HepG2 (cell line): ENCODE data around the gene SF3A2. TPM values are rescaled to one million over a fixed set of nuclear protein-coding genes. Genes with fewer than 3 reads are reported as not detected.
A peak's percentile ranks its signal among the peaks of the same experiment; 100 is the strongest.

Experiments used
- CBX2 ChIP-seq, 2 experiments: fragments of 200-600 bp in 1 of 2; sonication (generic); formaldehyde crosslinking in 1 of 2; IDR thresholded peaks; 2 replicates each; pipeline versions ENCODE4 v1.7.0 to v1.8.1; 2018 to 2022; ENCODE audit warnings: low read depth in 2 of 2, low read length in 1 of 2, mild to moderate bottlenecking in 1 of 2, missing genetic modification reagents in 1 of 2
- CCAR2 ChIP-seq: fragments of 200-400 bp; formaldehyde crosslinking; optimal IDR thresholded peaks from 2 replicates; pipeline ENCODE3; 2018; ENCODE audit warnings: low read depth, mild to moderate bottlenecking, low read length, moderate library complexity
- ETV6 ChIP-seq: sonication (generic); formaldehyde crosslinking; conservative IDR thresholded peaks from 2 replicates; pipeline ENCODE4 v1.4.0; 2020; ENCODE audit warnings: missing genetic modification reagents
- HHEX ChIP-seq: IDR thresholded peaks from 2 replicates; pipeline ENCODE4 v1.6.1; 2016; ENCODE audit warnings: control low read depth
- HMG20A ChIP-seq: IDR thresholded peaks from 2 replicates; pipeline ENCODE4 v1.6.1; 2016; ENCODE audit warnings: borderline replicate concordance
- HNRNPUL1 ChIP-seq: fragments of 200-400 bp; formaldehyde crosslinking; IDR thresholded peaks from 2 replicates; pipeline ENCODE4 v1.6.1; 2017; ENCODE audit warnings: low read depth, mild to moderate bottlenecking, low read length, moderate library complexity
- ISL2 ChIP-seq: sonication (generic); formaldehyde crosslinking; IDR thresholded peaks from 2 replicates; pipeline ENCODE4 v1.5.0; 2020; ENCODE audit warnings: missing genetic modification reagents
- KLF12 ChIP-seq: sonication (generic); formaldehyde crosslinking; IDR thresholded peaks from 2 replicates; pipeline ENCODE4 v1.4.0; 2020; ENCODE audit warnings: missing genetic modification reagents, borderline replicate concordance
- PAX8 ChIP-seq: sonication (generic); formaldehyde crosslinking; IDR thresholded peaks from 2 replicates; pipeline ENCODE4 v1.8.0; 2022; ENCODE audit warnings: mild to moderate bottlenecking, missing genetic modification reagents, borderline replicate concordance
- RBM22 ChIP-seq: fragments of 200-400 bp; formaldehyde crosslinking; optimal IDR thresholded peaks from 2 replicates; pipeline ENCODE3; 2017; ENCODE audit warnings: mild to moderate bottlenecking, low read length, moderate library complexity
- SIX4 ChIP-seq: sonication (generic); formaldehyde crosslinking; IDR thresholded peaks from 2 replicates; pipeline ENCODE4 v1.4.0; 2020; ENCODE audit warnings: missing genetic modification reagents
- SOX13 ChIP-seq, 3 experiments: fragments of 450-650 bp in 1 of 3; sonication (generic) in 1 of 3; formaldehyde crosslinking in 1 of 3; IDR thresholded peaks in 2 of 3; conservative IDR thresholded peaks in 1 of 3; 2 replicates each; pipeline versions ENCODE4 v1.5.0 to v1.6.1; 2016 to 2020; ENCODE audit warnings: antibody characterized with exemption in 1 of 3, mild to moderate bottlenecking in 1 of 3, missing compliant biosample characterization in 1 of 3, missing genetic modification reagents in 1 of 3, moderate library complexity in 1 of 3
- SUZ12 ChIP-seq: fragments of 150-350 bp; IDR thresholded peaks from 2 replicates; pipeline ENCODE4 v1.6.1; 2014; ENCODE audit warnings: low read depth, low read length
- TCF7 ChIP-seq: sonication (generic); IDR thresholded peaks from 2 replicates; pipeline ENCODE4 v1.6.1; 2016; ENCODE audit warnings: antibody characterized with exemption, low read depth
- ZNF207 ChIP-seq: fragments of 450-650 bp; IDR thresholded peaks from 2 replicates; pipeline ENCODE4 v1.6.1; 2016; ENCODE audit warnings: antibody characterized with exemption, borderline replicate concordance
- ZNF253 ChIP-seq: sonication (generic); formaldehyde crosslinking; IDR thresholded peaks from 2 replicates; pipeline ENCODE4 v1.8.0; 2022; ENCODE audit warnings: mild to moderate bottlenecking, missing genetic modification reagents, borderline replicate concordance
- ZNF296 ChIP-seq: sonication (generic); formaldehyde crosslinking; conservative IDR thresholded peaks from 2 replicates; pipeline ENCODE4 v1.5.0; 2020; ENCODE audit warnings: mild to moderate bottlenecking, missing genetic modification reagents
- ZNF3 ChIP-seq: IDR thresholded peaks from 2 replicates; pipeline ENCODE4 v1.7.0; 2017; ENCODE audit warnings: inconsistent platforms
- ZNF563 ChIP-seq: sonication (generic); formaldehyde crosslinking; IDR thresholded peaks from 2 replicates; pipeline ENCODE4 v1.8.0; 2022; ENCODE audit warnings: mild to moderate bottlenecking, moderate library complexity, missing genetic modification reagents
- ZNF672 ChIP-seq: sonication (generic); formaldehyde crosslinking; IDR thresholded peaks from 2 replicates; pipeline ENCODE4 v1.8.1; 2022; ENCODE audit warnings: missing genetic modification reagents
- ZNF747 ChIP-seq: sonication (generic); formaldehyde crosslinking; IDR thresholded peaks from 2 replicates; pipeline ENCODE4 v1.8.1; 2023; ENCODE audit warnings: missing genetic modification reagents, mild to moderate bottlenecking, borderline replicate concordance
- ZNF816 ChIP-seq: sonication (generic); formaldehyde crosslinking; IDR thresholded peaks from 2 replicates; pipeline ENCODE4 v1.8.0; 2022; ENCODE audit warnings: missing genetic modification reagents, mild to moderate bottlenecking, borderline replicate concordance
- polyA plus RNA-seq, 8 experiments: library from polyadenylated mRNA; depleted of rRNA in 3 of 8; stranded (reverse) in 7 of 8; unstranded in 1 of 8; fragments of >200 nt; fragmentation: Illumina TruSeq in 4 of 8; extraction: Trizol in 4 of 8; gene quantifications; 2 replicates each; pipeline versions ENCODE4 v1.2.1 to v1.2.3, GENCODE V29; 2011 to 2016; ENCODE audit warnings: low read depth in 4 of 8, missing spikeins in 1 of 8, mixed read lengths in 1 of 8; ENCODE audit not compliant: insufficient read depth in 1 of 8
- total RNA-seq, 5 experiments: library from RNA; depleted of rRNA; stranded (reverse); fragments of >200 nt; fragmentation: Illumina TruSeq; extraction: Trizol; gene quantifications; 2 replicates each; pipeline ENCODE4 v1.2.3, GENCODE V29; 2016; ENCODE audit warnings: low read depth in 1 of 5
- TF ChIP-seq, protein P1 (sequence below): sonication (generic); formaldehyde crosslinking; conservative IDR thresholded peaks from 2 replicates; pipeline ENCODE4 v1.5.0; 2020; ENCODE audit warnings: missing genetic modification reagents
- TF ChIP-seq, protein P2 (sequence below): IDR thresholded peaks from 2 replicates; pipeline ENCODE4 v1.6.1; 2016; ENCODE audit warnings: low read depth, borderline replicate concordance

SF3A2 gene
- total and polyA plus RNA-seq, 2 of the 13 experiments (the other 11 are each of a cell fraction or from before 2014, with no cell fraction given) = 8.6 to 8.8 TPM

DNA sequence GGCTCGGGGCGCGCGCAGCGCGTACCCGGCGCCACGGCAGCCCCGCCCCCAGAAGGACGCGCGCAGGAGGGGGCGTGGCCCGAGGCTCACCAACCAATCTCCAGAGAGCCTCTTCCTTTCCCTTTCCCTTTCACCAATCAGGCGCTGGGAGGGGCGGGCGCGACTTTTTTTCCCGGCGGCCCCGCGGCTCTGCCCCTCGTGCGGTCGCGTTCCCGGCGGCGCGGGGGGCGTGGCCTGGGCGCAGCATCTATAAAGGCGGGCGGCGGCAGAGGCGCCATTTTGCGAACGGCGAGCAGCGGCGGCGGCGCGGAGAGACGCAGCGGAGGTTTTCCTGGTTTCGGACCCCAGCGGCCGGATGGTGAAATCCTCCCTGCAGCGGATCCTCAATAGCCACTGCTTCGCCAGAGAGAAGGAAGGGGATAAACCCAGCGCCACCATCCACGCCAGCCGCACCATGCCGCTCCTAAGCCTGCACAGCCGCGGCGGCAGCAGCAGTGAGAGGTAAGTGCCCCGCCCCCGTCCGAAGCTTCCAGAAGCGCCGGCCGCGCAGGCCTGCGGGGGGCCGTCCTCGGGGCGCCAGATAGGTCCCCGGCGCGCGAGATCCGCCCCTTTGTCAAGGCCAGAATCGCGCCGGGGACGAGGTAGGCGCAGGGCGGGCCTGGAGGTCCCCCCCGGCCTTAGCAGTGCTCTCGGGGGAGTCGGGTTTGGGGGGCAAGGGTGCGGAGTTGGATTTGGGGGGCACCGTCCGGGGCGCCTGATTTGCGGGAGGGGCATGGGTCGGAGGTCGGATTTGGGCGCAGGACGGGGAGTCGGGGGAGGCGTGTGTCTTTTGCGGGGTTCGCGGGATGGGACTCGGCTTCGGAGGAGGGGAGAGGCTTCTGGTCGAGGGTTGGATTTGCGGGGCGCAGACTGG is 32.9 kb downstream of the SF3A2 start (continued):
- no peak for TF ChIP-seq CCAR2
- TF ChIP-seq HHEX (CRISPR knock-in tag) = no peak
- TF ChIP-seq SUZ12 = peak; percentile 22; the same call in 1 of the 2 replicates
- TF ChIP-seq, protein P1, sequence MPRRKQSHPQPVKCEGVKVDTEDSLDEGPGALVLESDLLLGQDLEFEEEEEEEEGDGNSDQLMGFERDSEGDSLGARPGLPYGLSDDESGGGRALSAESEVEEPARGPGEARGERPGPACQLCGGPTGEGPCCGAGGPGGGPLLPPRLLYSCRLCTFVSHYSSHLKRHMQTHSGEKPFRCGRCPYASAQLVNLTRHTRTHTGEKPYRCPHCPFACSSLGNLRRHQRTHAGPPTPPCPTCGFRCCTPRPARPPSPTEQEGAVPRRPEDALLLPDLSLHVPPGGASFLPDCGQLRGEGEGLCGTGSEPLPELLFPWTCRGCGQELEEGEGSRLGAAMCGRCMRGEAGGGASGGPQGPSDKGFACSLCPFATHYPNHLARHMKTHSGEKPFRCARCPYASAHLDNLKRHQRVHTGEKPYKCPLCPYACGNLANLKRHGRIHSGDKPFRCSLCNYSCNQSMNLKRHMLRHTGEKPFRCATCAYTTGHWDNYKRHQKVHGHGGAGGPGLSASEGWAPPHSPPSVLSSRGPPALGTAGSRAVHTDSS (CRISPR knock-in tag) = no peak
- TF ChIP-seq ZNF672 (CRISPR knock-in tag) = no peak
- TF ChIP-seq ETV6 (CRISPR knock-in tag) = peak; percentile 84; the same call in 1 of the 2 replicates
- TF ChIP-seq CBX2 (IDR thresholded peaks at IDR 0.05; ENCODE audit: low read depth, low read length) = no peak
- no peak for TF ChIP-seq CBX2 (CRISPR knock-in tag; IDR thresholded peaks at IDR 0.05; ENCODE audit: low read depth)
- 0 out of 2 replicates have a peak, but pooled peaks have one; percentile 40 for TF ChIP-seq SIX4
- TF ChIP-seq RBM22 = no peak
- TF ChIP-seq, protein P2, sequence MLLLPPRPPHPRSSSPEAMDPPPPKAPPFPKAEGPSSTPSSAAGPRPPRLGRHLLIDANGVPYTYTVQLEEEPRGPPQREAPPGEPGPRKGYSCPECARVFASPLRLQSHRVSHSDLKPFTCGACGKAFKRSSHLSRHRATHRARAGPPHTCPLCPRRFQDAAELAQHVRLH (CRISPR knock-in tag) = peak; percentile 22; the same call in 1 of the 2 replicates
- TF ChIP-seq ZNF253 (CRISPR knock-in tag) = no peak
- TF ChIP-seq ZNF207 = no peak
- no peak; the same call in 1 of the 2 replicates for TF ChIP-seq ZNF816
- no peak for TF ChIP-seq ZNF3 (CRISPR knock-in tag)
- peak; percentile 81; the same call in 1 of the 2 replicates for TF ChIP-seq ZNF747 (CRISPR knock-in tag)
- no peak for TF ChIP-seq HMG20A (CRISPR knock-in tag)
- no peak for TF ChIP-seq TCF7
- peak; percentile 65; the same call in 1 of the 2 replicates for TF ChIP-seq ZNF296 (CRISPR knock-in tag)
- TF ChIP-seq ZNF563 = peak; percentile 86
- 0 out of 2 replicates have a peak, but pooled peaks have one; percentile 63 for TF ChIP-seq SOX13 (IDR thresholded peaks at IDR 0.05)
- no peak for TF ChIP-seq SOX13 (CRISPR knock-in tag; conservative IDR thresholded peaks at IDR 0.05 in 1 of 2, IDR thresholded peaks at IDR 0.05 in 1 of 2)
- peak; percentile 79 for TF ChIP-seq ISL2 (CRISPR knock-in tag)
- TF ChIP-seq HNRNPUL1 = peak; percentile 44; the same call in 1 of the 2 replicates
- no peak; the same call in 1 of the 2 replicates for TF ChIP-seq PAX8 (CRISPR knock-in tag)
- peak; percentile 72 for TF ChIP-seq KLF12 (CRISPR knock-in tag)
